Suprapubic skin (tissue), 4 donors: ENCODE data around the gene HDGF. TPM values are rescaled to one million over a fixed set of nuclear protein-coding genes. Genes with fewer than 3 reads are reported as not detected.

ENCODE experiments used
- DNase-seq, 2 donors: peaks; one replicate each; pipeline ENCODE4 v3.0.0-alpha.2; 2019; ENCODE audit warnings: low spot score in 2 of 2
- H3K27ac ChIP-seq: fragments of 200-600 bp; sonication (generic); one replicate; pipeline ENCODE4 v1.5.1; 2019
- H3K27me3 ChIP-seq: fragments of 200-600 bp; sonication (generic); one replicate; pipeline ENCODE4 v1.5.1; 2019
- H3K36me3 ChIP-seq: fragments of 200-600 bp; sonication (generic); one replicate; pipeline ENCODE4 v1.5.1; 2019
- H3K4me1 ChIP-seq: fragments of 200-600 bp; sonication (generic); one replicate; pipeline ENCODE4 v1.5.1; 2019
- H3K4me3 ChIP-seq: fragments of 200-600 bp; sonication (generic); one replicate; pipeline ENCODE4 v1.5.1; 2019; ENCODE audit warnings: mild to moderate bottlenecking
- H3K9me3 ChIP-seq: fragments of 200-600 bp; sonication (generic); one replicate; pipeline ENCODE4 v1.5.1; 2019
- CTCF ChIP-seq, 2 donors: fragments of 200-600 bp in 1 of 2; fragments of 450-650 bp in 1 of 2; sonication (generic) in 1 of 2; IDR thresholded peaks; one replicate each; pipeline ENCODE4 v1.5.1; 2016 to 2019; ENCODE audit warnings: antibody characterized with exemption in 2 of 2, mild to moderate bottlenecking in 1 of 2, moderate library complexity in 1 of 2
- EP300 ChIP-seq: sonication (generic); formaldehyde crosslinking; IDR thresholded peaks from one replicate; pipeline ENCODE4 v1.6.1; 2017; ENCODE audit warnings: antibody characterized with exemption
- POLR2A ChIP-seq, 2 donors: fragments of 450-650 bp; IDR thresholded peaks; one replicate each; pipeline ENCODE4 v1.6.1; 2017; ENCODE audit warnings: antibody characterized with exemption in 2 of 2, mild to moderate bottlenecking in 2 of 2, moderate library complexity in 2 of 2
- POLR2AphosphoS5 ChIP-seq, 3 donors: sonication (generic); formaldehyde crosslinking; IDR thresholded peaks; one replicate each; pipeline ENCODE4 v1.6.1; 2017; ENCODE audit warnings: antibody characterized with exemption in 3 of 3
- WGBS: methylation state at CpG from one replicate; pipeline ENCODE4 v1.1.5; 2018; 5-methylcytosine and 5-hydroxymethylcytosine counted together
- total RNA-seq, 4 donors: library from RNA; depleted of rRNA; stranded (reverse); fragments of >200 nt; gene quantifications; one replicate each; pipeline ENCODE4 v1.1.0, GENCODE V29; 2016

HDGF gene
- total RNA-seq, 4 donors from 2014 or later, result 178 to 250 (median 210) TPM

GRCh38 chr1:156712626-156713025, 38.8 kb downstream of the HDGF start:
- Histone ChIP-seq H3K27me3 (no peaks in the 10 kb centered on the region), H3K27ac (peak overlapping the region; percentile 56), H3K4me1 (peaks cover 59% of the 10 kb centered on the region), H3K4me3 (no peak overlapping the region), H3K9me3 (no peaks in the 10 kb centered on the region), H3K36me3 (no peaks in the 10 kb centered on the region)
- 19% methylated on average over 3 of the region's 3 CpGs for WGBS
- TF ChIP-seq POLR2AphosphoS5 (IDR thresholded peaks at IDR 0.05), result no peak
- no peak for TF ChIP-seq CTCF (IDR thresholded peaks at IDR 0.05)
- no peak for DNase-seq

GRCh38 chr1:156711011-156711817, 40.3 kb downstream of the HDGF start:
- TF ChIP-seq CTCF (IDR thresholded peaks at IDR 0.05), result no peak
- TF ChIP-seq EP300, result no peak
- TF ChIP-seq POLR2AphosphoS5 (IDR thresholded peaks at IDR 0.05), result no peak
- TF ChIP-seq POLR2A (IDR thresholded peaks at IDR 0.05), result no peak
- Histone ChIP-seq H3K27ac (peak overlapping the region; percentile 30), H3K9me3 (no peaks in the 10 kb centered on the region), H3K27me3 (no peaks in the 10 kb centered on the region), H3K36me3 (no peaks in the 10 kb centered on the region), H3K4me3 (no peak overlapping the region), H3K4me1 (peaks cover 70% of the 10 kb centered on the region)
- DNase-seq, result no peak
- 72% methylated on average over 8 of the region's 9 CpGs for WGBS

GRCh38 chr1:156709757-156710489, 41.6 kb downstream of the HDGF start:
- no peak overlapping the region for H3K4me3 ChIP-seq
- H3K27me3 ChIP-seq, result no peaks in the 10 kb centered on the region
- TF ChIP-seq POLR2AphosphoS5 (IDR thresholded peaks at IDR 0.05), result peak in 1 of 3 donors; percentile 44
- no peak for TF ChIP-seq CTCF (IDR thresholded peaks at IDR 0.05)
- H3K27ac ChIP-seq, result peak overlapping the region; percentile 73
- peaks cover 83% of the 10 kb centered on the region for H3K4me1 ChIP-seq
- peak; percentile 83 to 88 for DNase-seq
- H3K9me3 ChIP-seq, result no peaks in the 10 kb centered on the region
- H3K36me3 ChIP-seq, result no peaks in the 10 kb centered on the region
- WGBS, result 16% methylated on average over 11 of the region's 11 CpGs

- no peak for TF ChIP-seq POLR2AphosphoS5 (IDR thresholded peaks at IDR 0.05)
- TF ChIP-seq CTCF (IDR thresholded peaks at IDR 0.05), result no peak
- no peak for TF ChIP-seq POLR2A (IDR thresholded peaks at IDR 0.05)
- Histone ChIP-seq H3K9me3 (no peaks in the 10 kb centered on the region), H3K36me3 (no peaks in the 10 kb centered on the region), H3K4me3 (no peak overlapping the region), H3K27me3 (peaks cover 3% of the 10 kb centered on the region), H3K27ac (peak overlapping the region; percentile 73), H3K4me1 (peaks cover 92% of the 10 kb centered on the region)
- 57% methylated on average over 4 of the region's 4 CpGs for WGBS
- no peak for DNase-seq
Measured at GRCh38 chr1:156709031-156709430, 42.4 kb downstream of the HDGF start.

- peak overlapping the region; percentile 73 for H3K27ac ChIP-seq
- no peaks in the 10 kb centered on the region for H3K9me3 ChIP-seq
- peaks cover 99% of the 10 kb centered on the region for H3K4me1 ChIP-seq
- peaks cover 3% of the 10 kb centered on the region for H3K27me3 ChIP-seq
- H3K36me3 ChIP-seq, result no peaks in the 10 kb centered on the region
- 43% methylated on average over 4 of the region's 4 CpGs for WGBS
- no peak overlapping the region for H3K4me3 ChIP-seq
- DNase-seq, result no peak
- TF ChIP-seq POLR2A (IDR thresholded peaks at IDR 0.05) (no peak), CTCF (IDR thresholded peaks at IDR 0.05) (no peak), POLR2AphosphoS5 (IDR thresholded peaks at IDR 0.05) (no peak)
Measured at GRCh38 chr1:156708218-156708661, 43.2 kb downstream of the HDGF start.
